ENCODE results near the gene MEG3.

DNA sequence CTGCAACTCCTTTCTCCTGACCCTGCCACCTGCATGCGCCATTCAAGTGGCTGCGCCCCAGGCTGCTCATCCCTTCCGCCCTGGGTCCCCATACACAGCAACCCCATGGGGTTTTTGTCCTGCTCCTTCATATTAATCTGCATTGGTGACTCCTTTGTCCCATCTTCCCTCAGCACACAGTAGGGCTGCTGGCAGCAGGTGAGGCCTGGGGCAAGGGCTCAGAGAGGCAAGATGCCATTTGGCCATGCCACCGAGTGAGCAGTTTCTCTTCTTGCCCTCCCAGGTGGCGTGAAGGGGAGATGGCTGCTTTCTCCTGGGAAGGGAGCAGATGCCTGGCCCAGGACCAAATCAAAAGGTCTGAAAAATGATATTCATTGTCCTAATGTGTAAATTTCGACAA lies 68.5 kb downstream of the MEG3 start:
- TF ChIP-seq, protein P1, sequence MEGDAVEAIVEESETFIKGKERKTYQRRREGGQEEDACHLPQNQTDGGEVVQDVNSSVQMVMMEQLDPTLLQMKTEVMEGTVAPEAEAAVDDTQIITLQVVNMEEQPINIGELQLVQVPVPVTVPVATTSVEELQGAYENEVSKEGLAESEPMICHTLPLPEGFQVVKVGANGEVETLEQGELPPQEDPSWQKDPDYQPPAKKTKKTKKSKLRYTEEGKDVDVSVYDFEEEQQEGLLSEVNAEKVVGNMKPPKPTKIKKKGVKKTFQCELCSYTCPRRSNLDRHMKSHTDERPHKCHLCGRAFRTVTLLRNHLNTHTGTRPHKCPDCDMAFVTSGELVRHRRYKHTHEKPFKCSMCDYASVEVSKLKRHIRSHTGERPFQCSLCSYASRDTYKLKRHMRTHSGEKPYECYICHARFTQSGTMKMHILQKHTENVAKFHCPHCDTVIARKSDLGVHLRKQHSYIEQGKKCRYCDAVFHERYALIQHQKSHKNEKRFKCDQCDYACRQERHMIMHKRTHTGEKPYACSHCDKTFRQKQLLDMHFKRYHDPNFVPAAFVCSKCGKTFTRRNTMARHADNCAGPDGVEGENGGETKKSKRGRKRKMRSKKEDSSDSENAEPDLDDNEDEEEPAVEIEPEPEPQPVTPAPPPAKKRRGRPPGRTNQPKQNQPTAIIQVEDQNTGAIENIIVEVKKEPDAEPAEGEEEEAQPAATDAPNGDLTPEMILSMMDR (IDR thresholded peaks at IDR 0.05), result no peak
- no peak for TF ChIP-seq EP300 (IDR thresholded peaks at IDR 0.05)

Data from tibial nerve (tissue), 4 donors.